ENCODE data around the gene PRKX. TPM values are rescaled to one million over a fixed set of nuclear protein-coding genes. Genes with fewer than 3 reads are reported as not detected.

Gene PRKX
- total and polyA plus RNA-seq, 2 of the 8 experiments (the other 6 are each of a cell fraction or from before 2014, with no cell fraction given), result 19.4 to 55.3 TPM

DNA sequence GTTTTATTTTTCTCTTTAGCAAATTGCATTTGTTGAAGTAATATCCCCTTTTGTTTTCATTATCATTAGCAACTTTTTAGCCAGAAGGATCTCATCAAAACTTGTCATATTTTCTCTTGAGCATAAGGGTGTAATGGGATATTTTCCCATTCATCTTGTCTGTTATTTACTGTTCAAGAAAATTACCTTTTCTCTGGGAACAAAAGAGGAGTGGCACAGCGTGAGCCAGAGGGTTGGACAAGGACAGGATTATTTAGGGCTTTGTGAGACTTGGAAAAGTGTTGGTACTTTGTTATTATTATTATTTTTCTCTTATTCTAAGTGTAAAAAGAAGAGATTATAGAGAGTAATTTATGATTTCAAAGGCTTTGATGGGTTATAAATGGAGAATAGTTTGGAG lies 135.9 kb downstream of the PRKX start (continued):
- TF ChIP-seq SP2 (IDR thresholded peaks at IDR 0.05; ENCODE audit: low read length) (no peak), NANOG (IDR thresholded peaks at IDR 0.05; ENCODE audit: insufficient read depth, low read depth, low read length, poor library complexity, severe bottlenecking) (no peak), KDM5A (IDR thresholded peaks at IDR 0.05; ENCODE audit: low read length) (no peak), EZH2 (IDR thresholded peaks at IDR 0.05; ENCODE audit: low read depth, low read length, severe bottlenecking) (no peak)
